HG03460 (cell line): ENCODE measurements around the gene FBXO42.

ENCODE experiments used
- ATAC-seq: cut with Tn5 transposase; IDR thresholded peaks from one replicate; pipeline ENCODE4 v1.9.1; 2021; ENCODE audit not compliant: unreplicated experiment

Gene FBXO42

GRCh38 chr1:16244650-16245285, 107.5 kb downstream of the FBXO42 start:
- ATAC-seq: no peak

GRCh38 chr1:16243936-16244649, 108.2 kb downstream of the FBXO42 start:
- no peak for ATAC-seq

DNA sequence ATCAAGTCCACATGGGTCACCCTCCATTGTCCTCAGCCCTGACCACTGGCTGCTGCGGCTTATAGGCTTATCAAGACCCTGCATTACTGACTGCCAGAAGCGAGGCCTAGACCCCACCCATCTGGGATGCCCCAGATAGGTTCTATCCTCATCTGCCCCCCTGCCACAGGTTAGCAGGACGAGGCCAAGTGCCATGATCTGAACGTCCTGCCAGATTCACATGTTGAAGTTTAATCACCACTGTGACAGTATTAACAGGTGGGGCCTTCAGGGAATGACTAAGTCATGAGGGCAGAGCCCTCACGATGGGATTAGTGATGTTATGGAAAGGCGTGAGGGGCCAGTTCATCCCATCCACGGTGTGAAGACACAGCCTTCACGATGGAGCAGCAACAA, 109.1 kb downstream of the FBXO42 start:
- ATAC-seq: no peak

- ATAC-seq: no peak
These were observed 109.6 kb downstream of the FBXO42 start for GRCh38 chr1:16242556-16243214.

DNA sequence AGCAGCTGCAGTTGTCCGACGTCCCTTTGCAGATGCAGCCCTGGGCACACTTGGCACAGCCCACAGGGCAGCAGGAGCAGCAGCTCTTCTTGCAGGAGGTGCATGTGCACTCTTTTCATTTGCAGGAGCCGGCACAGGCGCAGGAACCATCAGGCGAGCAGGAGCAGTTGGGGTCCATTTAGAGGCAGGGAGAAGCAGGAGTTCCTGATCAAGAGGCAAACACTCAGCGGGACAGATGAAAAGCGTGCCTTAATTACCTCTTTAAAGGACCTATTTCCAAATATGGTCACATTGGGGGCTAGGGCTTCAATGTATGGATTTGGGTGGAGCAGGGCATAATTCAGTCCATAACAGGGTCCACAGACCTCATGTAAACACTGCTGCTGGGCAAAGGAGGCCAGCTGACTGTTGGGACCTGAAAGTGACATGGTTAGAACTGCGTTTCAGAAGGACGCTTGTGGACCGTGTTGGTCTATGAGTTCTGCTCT, 111.0 kb downstream of the FBXO42 start:
- ATAC-seq: no peak

DNA sequence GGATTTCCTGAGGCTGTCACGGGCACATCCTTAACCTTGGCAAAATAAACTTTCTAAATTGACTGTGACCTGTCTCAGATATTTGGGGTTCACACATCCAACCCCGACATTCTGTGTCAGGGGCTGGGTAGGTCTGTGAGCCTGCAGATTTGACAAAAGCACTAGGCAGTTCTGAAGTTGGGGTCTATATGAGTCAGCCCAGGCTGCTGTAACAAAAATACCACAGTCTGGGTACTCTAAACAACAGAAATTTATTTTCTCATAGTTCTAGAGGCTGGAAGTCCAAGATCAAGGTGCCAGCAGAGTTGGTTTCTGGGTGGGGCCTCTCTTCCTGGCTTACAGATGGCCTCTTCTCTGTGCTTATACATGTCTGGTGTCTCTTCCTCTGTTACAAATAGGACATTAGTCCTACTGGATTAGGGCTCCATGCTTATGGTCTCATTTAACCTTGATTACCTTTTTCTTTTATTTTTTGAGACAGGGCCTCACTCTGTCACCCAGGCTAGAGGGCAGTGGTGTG, 112.2 kb downstream of the FBXO42 start:
- no peak for ATAC-seq

DNA sequence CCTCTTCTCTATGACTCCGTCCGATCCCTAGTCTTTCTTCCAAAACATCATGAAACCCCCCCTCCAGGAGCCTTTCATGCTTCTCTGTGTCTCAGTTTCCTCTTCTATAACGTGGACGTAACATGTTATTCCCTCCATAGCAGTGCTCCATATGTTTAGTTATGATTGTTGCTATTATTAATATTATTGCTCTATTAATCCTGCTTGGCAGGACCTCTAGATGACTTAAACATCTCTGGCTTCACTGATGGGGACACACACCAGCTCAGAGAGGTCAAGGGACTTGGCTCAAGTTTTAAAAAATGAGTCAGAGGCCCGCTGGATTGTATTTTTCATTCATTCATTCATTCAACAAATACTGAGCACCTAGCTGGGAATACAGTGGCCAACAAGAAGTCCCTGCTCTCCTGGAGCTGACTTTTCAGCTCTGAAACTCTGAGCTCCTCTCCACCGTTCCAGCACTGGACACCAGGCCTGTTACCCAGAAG, 114.9 kb downstream of the FBXO42 start:
- no peak for ATAC-seq

DNA sequence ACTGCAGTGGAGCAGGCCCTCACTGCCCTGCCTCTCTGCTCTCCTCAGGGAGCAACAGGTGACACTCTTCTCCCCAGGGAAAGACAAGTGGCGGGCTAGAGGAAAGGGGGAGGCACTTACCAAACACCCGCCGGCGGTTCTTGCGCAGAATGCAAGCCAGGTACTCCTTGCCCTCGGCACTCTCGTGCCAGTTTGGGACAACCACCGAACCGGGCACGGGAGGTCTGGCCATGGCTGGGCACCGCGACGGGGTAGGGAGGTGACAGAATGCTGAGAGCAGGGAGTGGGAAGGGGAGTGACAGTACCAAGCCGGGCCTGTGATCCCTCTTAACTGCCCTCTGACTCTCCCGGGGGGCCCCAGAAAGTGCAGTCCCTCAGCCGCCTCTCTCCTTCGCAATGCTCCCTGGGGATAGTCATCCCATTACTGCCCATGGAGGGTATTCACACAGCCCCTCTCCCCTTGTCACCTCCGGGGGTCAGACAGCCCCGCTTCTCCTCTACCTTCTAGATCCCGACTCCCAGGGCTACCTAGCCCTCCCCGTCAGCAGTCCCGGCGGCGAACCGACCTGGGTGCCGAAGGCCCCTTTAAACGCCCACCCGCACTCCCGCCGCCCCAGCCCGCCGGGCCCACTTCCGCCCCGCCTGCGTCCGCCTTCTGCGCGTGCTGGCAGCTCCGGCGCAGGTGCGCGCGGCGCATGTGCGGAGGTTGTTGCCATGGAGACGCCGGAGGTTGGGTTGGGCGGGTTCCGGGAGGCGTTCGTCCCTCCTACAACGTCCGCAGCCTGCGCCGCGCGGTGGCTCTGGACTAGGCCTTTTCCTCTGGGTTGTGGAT, 115.6 kb downstream of the FBXO42 start, which contains the start of gene CPLANE2:
CPLANE2 (minus strand) TSS at position 673 of the 832 bp plus-strand sequence; CDS start at position 232, 441 bp downstream.
- peak; percentile 73 for ATAC-seq

GRCh38 chr1:16235944-16236510, 116.3 kb downstream of the FBXO42 start:
- peak; percentile 37 for ATAC-seq

DNA sequence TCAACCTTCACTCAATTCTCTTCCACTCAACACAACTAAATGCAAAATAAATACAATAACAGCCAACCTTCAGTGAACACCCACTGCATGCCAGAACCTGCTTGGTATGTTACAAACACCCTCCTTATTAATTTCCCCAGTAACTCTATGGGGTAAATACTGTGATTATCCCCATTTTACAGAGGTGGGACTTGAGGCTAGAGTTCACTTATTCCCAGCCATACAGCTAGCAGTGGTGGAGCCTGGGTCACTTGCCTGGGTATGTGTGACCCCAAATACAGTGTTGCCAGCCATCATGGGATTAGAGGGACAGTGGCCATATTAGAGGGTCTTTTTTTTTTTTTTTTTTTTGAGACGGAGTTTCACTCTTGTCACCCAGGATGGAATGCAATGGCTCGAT, 116.9 kb downstream of the FBXO42 start:
- ATAC-seq: no peak

- ATAC-seq: no peak
These were observed 118.8 kb downstream of the FBXO42 start for GRCh38 chr1:16233431-16233830.

- no peak for ATAC-seq
These were observed 120.0 kb downstream of the FBXO42 start for GRCh38 chr1:16232316-16232710.

DNA sequence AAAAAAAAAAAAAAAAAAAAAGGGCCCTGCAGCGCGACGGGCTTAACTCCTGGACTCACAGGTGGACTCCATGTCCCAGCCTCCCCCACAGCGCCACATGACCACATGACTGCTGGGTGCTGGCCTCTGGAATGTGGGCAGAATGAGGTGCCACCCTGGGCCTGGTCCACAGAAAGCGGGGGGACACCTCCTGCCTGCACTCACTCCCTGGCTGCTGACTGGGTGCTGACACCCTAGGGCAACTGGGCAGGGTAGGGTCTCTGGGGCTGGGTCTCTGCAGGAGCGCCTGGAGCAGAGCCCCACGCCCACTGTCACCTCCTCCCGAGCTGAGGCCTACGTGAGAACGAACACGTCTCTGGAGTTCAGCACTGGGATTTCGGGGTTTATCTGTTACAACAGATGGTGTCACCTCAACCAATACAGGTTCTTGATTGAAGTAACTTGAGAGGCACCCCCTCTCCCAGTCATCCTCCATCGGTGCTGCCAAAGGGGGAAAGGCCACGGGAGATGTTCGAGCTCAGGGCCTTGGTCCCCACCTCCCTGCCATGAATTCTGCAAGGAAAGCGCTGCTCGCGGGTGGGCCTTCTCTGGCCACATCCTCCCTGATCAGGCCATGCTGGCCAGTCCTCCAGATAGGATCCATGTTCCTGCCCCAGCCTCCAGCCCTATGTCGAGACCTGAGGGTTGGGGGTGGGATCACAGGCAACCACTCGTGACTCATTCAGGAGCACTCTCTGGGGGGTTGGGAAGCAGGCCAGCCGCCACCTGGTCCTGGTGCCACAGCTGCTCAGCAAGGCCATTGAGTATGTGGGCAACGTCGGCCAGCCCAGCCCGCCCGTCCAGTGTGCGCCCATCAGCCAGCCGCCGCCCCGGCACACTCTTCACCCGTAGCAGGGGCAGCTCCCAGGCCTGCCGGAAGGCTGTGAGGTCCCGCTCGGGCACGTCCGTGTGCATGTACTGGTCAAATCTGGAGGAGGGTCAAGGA, 120.7 kb downstream of the FBXO42 start:
- no peak for ATAC-seq

DNA sequence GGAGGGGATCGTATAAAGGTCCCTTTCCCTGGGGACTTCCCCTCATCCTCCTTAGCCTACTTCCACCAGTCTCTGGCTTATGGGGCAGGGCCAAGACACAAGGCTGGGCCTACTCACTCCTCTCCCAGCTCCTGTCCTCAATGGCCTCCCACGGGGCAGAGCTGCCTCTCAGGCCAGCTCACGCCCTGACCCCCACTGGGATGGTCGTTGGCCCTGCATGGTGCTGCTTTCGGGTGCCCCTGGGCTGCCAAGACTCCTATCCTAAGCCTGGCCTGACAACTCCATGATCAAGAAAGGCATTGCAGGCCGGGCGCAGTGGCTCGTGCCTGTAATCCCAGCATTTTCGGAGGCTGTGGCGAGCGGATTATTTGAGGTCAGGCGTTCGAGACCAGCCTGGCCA, 121.5 kb downstream of the FBXO42 start:
- no peak for ATAC-seq

GRCh38 chr1:16229976-16230740, 122.1 kb downstream of the FBXO42 start:
- ATAC-seq: no peak

GRCh38 chr1:16226490-16227179, 125.6 kb downstream of the FBXO42 start:
- no peak for ATAC-seq

- no peak for ATAC-seq
These were observed 126.2 kb downstream of the FBXO42 start for GRCh38 chr1:16226129-16226489.

DNA sequence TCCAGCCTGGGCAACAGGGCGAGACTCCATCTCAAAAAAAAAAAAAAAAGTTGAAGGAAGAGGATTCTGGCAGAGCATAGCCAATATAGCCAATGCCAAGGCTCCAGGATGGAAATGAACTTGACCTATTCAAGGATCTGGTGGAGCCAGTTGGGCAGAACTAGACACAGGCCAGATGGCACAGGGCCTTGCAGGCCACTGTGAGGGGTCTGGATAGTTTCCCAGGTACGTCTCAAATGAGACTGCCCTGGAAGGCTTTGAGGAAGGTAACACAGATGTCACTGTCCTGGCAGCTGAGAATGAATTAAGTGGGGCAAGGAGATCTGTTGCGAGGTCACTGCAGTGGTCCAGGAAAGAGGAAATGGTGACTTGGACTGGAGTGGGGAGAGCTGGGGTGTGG, 127.8 kb downstream of the FBXO42 start:
- ATAC-seq: no peak
